Suprapubic skin (tissue), 4 donors: ENCODE measurements around the gene SPTBN1. TPM values are rescaled to one million over a fixed set of nuclear protein-coding genes. Genes with fewer than 3 reads are reported as not detected.
A peak's percentile ranks its signal among the peaks of the same experiment; 100 is the strongest.

ENCODE experiments used
- DNase-seq, 2 donors: peaks; one replicate each; pipeline ENCODE4 v3.0.0-alpha.2; 2019; ENCODE audit warnings: low spot score in 2 of 2
- H3K27ac ChIP-seq: fragments of 200-600 bp; sonication (generic); one replicate; pipeline ENCODE4 v1.5.1; 2019
- H3K27me3 ChIP-seq: fragments of 200-600 bp; sonication (generic); one replicate; pipeline ENCODE4 v1.5.1; 2019
- H3K36me3 ChIP-seq: fragments of 200-600 bp; sonication (generic); one replicate; pipeline ENCODE4 v1.5.1; 2019
- H3K4me1 ChIP-seq: fragments of 200-600 bp; sonication (generic); one replicate; pipeline ENCODE4 v1.5.1; 2019
- H3K4me3 ChIP-seq: fragments of 200-600 bp; sonication (generic); one replicate; pipeline ENCODE4 v1.5.1; 2019; ENCODE audit warnings: mild to moderate bottlenecking
- H3K9me3 ChIP-seq: fragments of 200-600 bp; sonication (generic); one replicate; pipeline ENCODE4 v1.5.1; 2019
- CTCF ChIP-seq, 2 donors: fragments of 200-600 bp in 1 of 2; fragments of 450-650 bp in 1 of 2; sonication (generic) in 1 of 2; IDR thresholded peaks; one replicate each; pipeline ENCODE4 v1.5.1; 2016 to 2019; ENCODE audit warnings: antibody characterized with exemption in 2 of 2, mild to moderate bottlenecking in 1 of 2, moderate library complexity in 1 of 2
- EP300 ChIP-seq: sonication (generic); formaldehyde crosslinking; IDR thresholded peaks from one replicate; pipeline ENCODE4 v1.6.1; 2017; ENCODE audit warnings: antibody characterized with exemption
- POLR2A ChIP-seq, 2 donors: fragments of 450-650 bp; IDR thresholded peaks; one replicate each; pipeline ENCODE4 v1.6.1; 2017; ENCODE audit warnings: antibody characterized with exemption in 2 of 2, mild to moderate bottlenecking in 2 of 2, moderate library complexity in 2 of 2
- POLR2AphosphoS5 ChIP-seq, 3 donors: sonication (generic); formaldehyde crosslinking; IDR thresholded peaks; one replicate each; pipeline ENCODE4 v1.6.1; 2017; ENCODE audit warnings: antibody characterized with exemption in 3 of 3
- WGBS: methylation state at CpG from one replicate; pipeline ENCODE4 v1.1.5; 2018; 5-methylcytosine and 5-hydroxymethylcytosine counted together
- total RNA-seq, 4 donors: library from RNA; depleted of rRNA; stranded (reverse); fragments of >200 nt; gene quantifications; one replicate each; pipeline ENCODE4 v1.1.0, GENCODE V29; 2016

The SPTBN1 gene
- total RNA-seq, 4 donors from 2014 or later = 173 to 250 (median 203) TPM

- 91% methylated on average over 20 of the region's 20 CpGs for WGBS
- no peak overlapping the region for H3K27ac ChIP-seq
- H3K9me3 ChIP-seq = no peaks in the 10 kb centered on the region
- H3K4me3 ChIP-seq = no peak overlapping the region
- DNase-seq = no peak
- no peak for TF ChIP-seq POLR2A (IDR thresholded peaks at IDR 0.05)
- TF ChIP-seq CTCF (IDR thresholded peaks at IDR 0.05) = no peak
- no peak for TF ChIP-seq EP300
- no peak for TF ChIP-seq POLR2AphosphoS5 (IDR thresholded peaks at IDR 0.05)
- H3K4me1 ChIP-seq = peaks cover 6% of the 10 kb centered on the region
- H3K27me3 ChIP-seq = no peaks in the 10 kb centered on the region
- peaks cover 86% of the 10 kb centered on the region for H3K36me3 ChIP-seq
Measured at GRCh38 chr2:54629390-54629789, 173.3 kb downstream of the SPTBN1 start.

DNA sequence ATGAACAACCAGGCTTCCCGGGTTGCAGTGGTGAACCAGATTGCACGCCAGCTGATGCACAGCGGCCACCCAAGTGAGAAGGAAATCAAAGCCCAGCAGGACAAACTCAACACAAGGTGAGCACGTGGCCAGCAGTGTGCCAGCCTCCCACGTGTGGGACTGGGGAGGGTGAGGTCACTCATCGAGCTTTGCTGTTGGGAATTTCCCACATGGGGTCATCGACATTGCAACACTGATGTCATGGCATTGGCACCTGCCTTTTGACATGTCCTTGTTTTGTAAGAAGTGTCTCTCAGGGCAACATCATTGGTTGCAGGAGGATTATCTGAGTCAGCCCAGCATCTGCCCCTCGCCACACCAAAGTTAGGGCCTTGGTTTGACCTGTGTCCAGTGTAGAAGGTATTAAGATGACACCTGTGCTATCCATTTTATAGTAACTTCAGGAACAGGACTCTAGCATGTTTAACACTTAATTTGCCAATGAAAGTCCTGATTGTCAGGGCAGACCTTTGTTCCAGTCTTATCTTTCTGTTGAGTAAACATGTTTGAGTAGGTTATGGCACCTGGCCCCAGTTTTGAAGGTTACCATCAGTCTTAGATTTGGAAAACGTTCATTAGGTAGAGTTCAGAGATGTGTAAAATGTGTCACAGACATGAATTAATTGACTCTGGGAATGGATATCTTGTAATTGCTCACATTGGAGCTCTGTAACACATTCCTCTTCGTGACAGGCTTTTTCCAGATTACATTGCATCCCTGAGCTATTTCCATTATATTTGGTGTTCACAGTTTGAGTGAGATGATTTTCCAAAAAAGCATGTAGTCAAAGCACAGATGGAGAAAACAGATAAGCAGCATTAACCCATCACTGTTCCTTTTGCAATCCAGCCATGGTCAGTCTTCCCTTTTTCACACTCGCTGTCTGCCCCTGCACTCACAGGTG, 174.1 kb downstream of the SPTBN1 start:
- peaks cover 80% of the 10 kb centered on the region for H3K36me3 ChIP-seq
- peak in 1 of 2 donors; percentile 75 for DNase-seq

DNA sequence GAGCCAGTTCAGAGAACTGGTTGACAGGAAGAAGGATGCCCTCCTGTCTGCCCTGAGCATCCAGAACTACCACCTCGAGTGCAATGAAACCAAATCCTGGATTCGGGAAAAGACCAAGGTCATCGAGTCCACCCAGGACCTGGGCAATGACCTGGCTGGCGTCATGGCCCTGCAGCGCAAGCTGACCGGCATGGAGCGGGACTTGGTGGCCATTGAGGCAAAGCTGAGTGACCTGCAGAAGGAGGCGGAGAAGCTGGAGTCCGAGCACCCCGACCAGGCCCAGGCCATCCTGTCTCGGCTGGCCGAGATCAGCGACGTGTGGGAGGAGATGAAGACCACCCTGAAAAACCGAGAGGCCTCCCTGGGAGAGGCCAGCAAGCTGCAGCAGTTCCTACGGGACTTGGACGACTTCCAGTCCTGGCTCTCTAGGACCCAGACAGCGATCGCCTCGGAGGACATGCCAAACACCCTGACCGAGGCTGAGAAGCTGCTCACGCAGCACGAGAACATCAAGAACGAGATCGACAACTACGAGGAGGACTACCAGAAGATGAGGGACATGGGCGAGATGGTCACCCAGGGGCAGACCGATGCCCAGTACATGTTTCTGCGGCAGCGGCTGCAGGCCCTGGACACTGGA, 174.9 kb downstream of the SPTBN1 start:
- no peak overlapping the region for H3K4me3 ChIP-seq
- H3K27ac ChIP-seq = no peak overlapping the region
- WGBS = 77% methylated on average over 27 of the region's 30 CpGs
- peaks cover 72% of the 10 kb centered on the region for H3K36me3 ChIP-seq
- H3K4me1 ChIP-seq = peaks cover 17% of the 10 kb centered on the region
- DNase-seq = no peak
- H3K27me3 ChIP-seq = no peaks in the 10 kb centered on the region
- H3K9me3 ChIP-seq = no peaks in the 10 kb centered on the region
- TF ChIP-seq POLR2AphosphoS5 (IDR thresholded peaks at IDR 0.05) (no peak), CTCF (IDR thresholded peaks at IDR 0.05) (no peak), POLR2A (IDR thresholded peaks at IDR 0.05) (no peak), EP300 (no peak)

More for the DNA sequence above, 174.1 kb downstream of the SPTBN1 start:
- TF ChIP-seq CTCF (IDR thresholded peaks at IDR 0.05) (no peak), POLR2AphosphoS5 (IDR thresholded peaks at IDR 0.05) (peak in 1 of 3 donors; percentile 56)
- Histone ChIP-seq H3K27ac (peak overlapping the region; percentile 13), H3K4me1 (peaks cover 14% of the 10 kb centered on the region), H3K9me3 (no peaks in the 10 kb centered on the region), H3K4me3 (no peak overlapping the region), H3K27me3 (no peaks in the 10 kb centered on the region)
- WGBS = 42% methylated on average over 6 of the region's 11 CpGs

DNA sequence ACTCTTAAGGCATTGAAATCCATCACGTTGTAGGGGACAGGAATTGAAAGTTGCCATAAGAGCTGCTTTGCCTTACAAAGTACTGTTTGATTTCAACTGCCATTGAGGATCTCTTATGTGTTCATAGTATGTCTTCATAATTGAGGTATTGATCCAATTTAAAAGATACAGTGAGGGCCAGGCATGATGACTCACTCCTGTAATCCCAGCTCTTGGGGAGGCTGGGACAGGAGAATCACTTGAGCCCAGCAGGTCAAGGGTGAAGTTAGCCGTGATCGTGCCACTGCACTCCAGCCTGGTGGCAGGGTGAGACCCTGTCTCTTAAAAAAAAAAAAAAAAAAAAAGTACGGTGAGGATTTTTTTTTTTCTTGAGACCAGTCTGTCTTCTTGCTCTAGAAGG, 175.6 kb downstream of the SPTBN1 start:
- no peak for DNase-seq
- Histone ChIP-seq H3K4me3 (no peak overlapping the region), H3K27ac (no peak overlapping the region), H3K4me1 (peaks cover 17% of the 10 kb centered on the region), H3K36me3 (peaks cover 65% of the 10 kb centered on the region), H3K27me3 (no peaks in the 10 kb centered on the region), H3K9me3 (no peaks in the 10 kb centered on the region)
- WGBS = 71% methylated on average over 4 of the region's 4 CpGs
- TF ChIP-seq CTCF (IDR thresholded peaks at IDR 0.05) (no peak), EP300 (no peak), POLR2A (IDR thresholded peaks at IDR 0.05) (no peak), POLR2AphosphoS5 (IDR thresholded peaks at IDR 0.05) (no peak)
